D721Med (cell line): ENCODE results near the gene FIBP.

Experiments used
- DNase-seq: peaks from one replicate; pipeline ENCODE4 v3.0.0; 2011; ENCODE audit warnings: low spot score; ENCODE audit not compliant: insufficient read length
- FAIRE-seq: peaks from 2 replicates; lab custom pipeline; 2011; peaks lifted over from hg19 to GRCh38; lab: Jason Lieb, UNC
- CTCF ChIP-seq: IDR thresholded peaks from 2 replicates; pipeline ENCODE4 v1.5.1; 2012; ENCODE audit warnings: mild to moderate bottlenecking, control low read depth; ENCODE audit not compliant: insufficient read depth; ENCODE audit errors: missing control alignments

FIBP gene

GRCh38 chr11:65925397-65925796, 37.1 kb upstream of the FIBP start:
- TF ChIP-seq CTCF: no peak
- no peak for FAIRE-seq
- DNase-seq: no peak

GRCh38 chr11:65922565-65922964, 34.3 kb upstream of the FIBP start:
- FAIRE-seq (no peak), DNase-seq (no peak)
- TF ChIP-seq CTCF: no peak

GRCh38 chr11:65921876-65922275, 33.6 kb upstream of the FIBP start:
- no peak for DNase-seq
- no peak for FAIRE-seq
- TF ChIP-seq CTCF: no peak

- FAIRE-seq: no peak
- no peak for TF ChIP-seq CTCF
- no peak for DNase-seq
These were observed 32.8 kb upstream of the FIBP start for GRCh38 chr11:65921033-65921555.

- FAIRE-seq (no peak), DNase-seq (no peak)
- no peak for TF ChIP-seq CTCF
These were observed 32.1 kb upstream of the FIBP start for GRCh38 chr11:65920372-65920802.

- no peak for DNase-seq
These were observed 31.5 kb upstream of the FIBP start for GRCh38 chr11:65919573-65920371.

More at GRCh38 chr11:65919573-65920371, 31.5 kb upstream of the FIBP start:
- no peak for FAIRE-seq
- TF ChIP-seq CTCF: no peak
